Measurements from ENCODE around the gene ANXA3.
"Not testable (repeated sequence)": the region's sequence is repeated elsewhere in the genome, so short reads cannot be mapped to it uniquely, and the experiment has no call there.

The ANXA3 gene, protein sequence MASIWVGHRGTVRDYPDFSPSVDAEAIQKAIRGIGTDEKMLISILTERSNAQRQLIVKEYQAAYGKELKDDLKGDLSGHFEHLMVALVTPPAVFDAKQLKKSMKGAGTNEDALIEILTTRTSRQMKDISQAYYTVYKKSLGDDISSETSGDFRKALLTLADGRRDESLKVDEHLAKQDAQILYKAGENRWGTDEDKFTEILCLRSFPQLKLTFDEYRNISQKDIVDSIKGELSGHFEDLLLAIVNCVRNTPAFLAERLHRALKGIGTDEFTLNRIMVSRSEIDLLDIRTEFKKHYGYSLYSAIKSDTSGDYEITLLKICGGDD

DNA sequence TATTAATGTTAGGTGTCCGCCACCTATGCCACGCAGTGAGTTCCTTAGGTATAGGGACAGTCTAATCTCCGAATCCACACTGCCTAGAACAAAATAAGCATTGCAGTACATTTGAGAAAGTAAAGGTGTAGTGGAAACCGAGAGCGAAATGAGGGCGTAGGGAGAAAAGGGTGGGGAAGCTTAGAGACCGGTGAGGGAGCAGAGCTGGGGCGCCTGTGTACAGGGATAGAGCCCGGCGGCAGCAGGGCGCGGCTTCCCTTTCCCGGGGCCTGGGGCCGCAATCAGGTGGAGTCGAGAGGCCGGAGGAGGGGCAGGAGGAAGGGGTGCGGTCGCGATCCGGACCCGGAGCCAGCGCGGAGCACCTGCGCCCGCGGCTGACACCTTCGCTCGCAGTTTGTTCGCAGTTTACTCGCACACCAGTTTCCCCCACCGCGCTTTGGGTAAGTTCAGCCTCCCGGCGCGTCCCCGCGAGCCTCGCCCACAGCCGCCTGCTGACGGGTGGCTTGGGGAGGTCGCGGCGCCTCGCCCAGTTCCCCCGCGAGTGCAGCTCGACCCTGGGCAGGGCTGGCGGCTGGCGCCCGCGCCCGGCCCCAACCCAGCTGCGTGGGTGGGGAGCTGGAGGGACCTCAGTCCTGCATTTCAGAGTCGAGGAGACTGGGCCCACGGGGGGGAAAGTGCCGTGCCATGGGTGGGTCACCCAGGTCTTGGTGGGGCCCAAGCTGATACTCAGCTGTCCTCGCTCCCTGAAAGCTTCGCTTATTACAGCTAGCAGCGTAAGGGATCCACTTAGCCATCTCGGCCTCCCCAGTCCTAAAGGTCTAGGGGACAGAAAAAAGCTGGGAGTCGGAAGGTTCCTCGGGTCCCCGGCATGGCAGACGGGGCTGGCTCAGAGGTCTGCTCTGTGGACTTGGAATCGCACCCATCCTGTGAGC is at the start of gene ANXA3:
Gene ANXA3 (plus strand): TSS at position 351 of the 932 bp plus-strand sequence. CDS start 2,704 bp downstream, outside the sequence.
- DNase-seq = peak in 1 of 2 donors; percentile 3

DNA sequence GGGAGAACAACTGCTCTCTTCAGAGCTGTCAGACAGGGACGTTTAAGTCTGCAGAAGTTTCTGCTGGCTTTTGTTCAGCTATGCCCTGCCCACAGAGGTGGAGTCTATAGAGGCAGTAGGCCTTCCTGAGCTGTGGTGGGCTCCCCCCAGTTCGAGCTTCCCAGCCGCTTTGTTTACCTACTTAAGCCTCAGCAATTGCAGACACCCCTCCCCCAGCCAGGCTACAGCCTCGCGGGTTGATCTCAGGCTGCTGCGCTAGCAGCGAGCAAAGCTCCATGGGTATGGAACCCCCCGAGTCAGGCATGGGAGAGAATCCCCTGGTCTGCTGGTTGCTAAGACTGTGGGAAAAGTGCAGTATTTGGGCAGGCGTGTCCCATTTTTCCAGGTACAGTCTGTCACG is 45.3 kb upstream of the ANXA3 start:
- not testable (repeated sequence) for DNase-seq

DNA sequence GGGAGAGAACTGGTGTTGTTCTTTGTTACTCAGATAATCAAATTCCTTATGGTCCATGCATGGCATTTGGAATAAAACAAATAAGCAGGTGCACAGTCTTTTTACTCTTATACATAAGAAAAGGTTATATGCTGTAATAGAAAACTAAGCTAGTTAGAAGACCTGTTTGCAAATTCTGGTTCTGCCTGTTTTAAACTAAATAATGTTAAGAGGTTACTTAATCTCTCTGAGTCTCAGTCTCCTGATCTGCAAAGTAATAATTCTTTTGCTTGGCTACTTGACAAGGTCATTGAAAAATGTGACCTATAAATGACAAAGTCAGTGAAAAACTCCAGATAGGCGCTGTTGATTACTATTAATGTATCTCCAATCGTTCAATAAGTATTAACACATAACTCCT is 42.5 kb upstream of the ANXA3 start:
- no peak for DNase-seq

DNA sequence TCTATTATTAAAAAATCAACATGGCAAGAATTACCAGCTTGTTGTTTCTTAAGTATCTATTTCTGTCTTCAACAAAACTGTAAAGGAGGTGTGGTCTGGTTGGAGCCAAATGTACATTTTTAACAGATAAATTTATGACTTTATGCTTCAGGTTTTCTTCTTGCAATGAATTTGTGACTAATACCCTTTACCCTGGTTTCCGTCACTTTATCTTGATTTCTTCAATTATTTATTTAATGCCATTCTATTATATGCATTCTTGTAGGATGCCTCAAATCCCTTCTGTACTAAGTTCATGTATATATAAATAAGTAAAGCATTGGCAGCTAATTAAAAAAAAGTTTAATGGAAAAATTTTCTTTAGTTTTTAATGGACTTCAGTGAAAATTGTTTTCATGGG is 41.5 kb upstream of the ANXA3 start:
- no peak for DNase-seq

DNA sequence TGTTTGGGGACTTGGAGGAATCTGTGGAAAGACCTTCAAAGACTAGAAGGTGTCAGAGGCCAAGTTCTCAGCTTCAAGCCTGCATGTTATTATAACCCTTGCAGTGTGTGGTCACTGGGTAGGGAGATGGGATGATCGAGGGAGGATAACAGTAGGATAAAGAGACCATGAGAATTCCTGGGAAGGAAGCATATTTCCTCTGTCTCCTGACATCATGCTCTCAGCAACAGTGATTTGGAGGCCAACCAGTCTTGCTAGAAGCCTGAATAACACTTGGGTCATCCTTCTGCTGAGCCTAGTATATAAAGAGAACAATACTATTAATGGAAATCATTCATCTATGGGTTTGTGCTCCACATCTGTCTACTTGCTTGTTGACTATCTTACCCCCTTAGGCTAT is 40.9 kb upstream of the ANXA3 start:
- no peak for DNase-seq

DNA sequence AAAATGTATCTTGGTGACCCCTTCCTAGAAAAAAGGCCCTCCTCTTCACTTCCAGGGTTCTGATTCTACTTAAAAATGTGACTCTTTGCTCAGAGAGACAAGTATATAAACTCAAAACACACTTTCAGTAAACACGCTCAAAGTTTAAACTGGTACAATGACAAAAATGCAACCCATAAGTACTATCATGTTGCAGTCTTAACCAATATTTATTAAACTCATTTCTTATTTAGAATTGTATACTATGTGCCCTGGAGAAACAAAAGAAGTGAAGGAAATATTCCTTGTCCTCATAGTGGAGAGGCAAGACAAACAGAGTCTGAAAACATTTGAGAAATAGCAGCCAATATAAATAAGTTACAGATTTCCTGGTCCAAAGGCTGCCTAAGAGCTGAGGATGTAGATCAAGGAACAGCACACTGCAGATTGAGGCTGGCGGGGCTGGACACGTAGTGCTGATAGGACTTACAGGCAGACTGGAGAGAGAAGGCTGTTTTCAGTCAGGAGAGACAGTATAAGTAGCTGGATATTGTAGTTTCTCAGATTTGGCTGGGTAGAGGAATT is 39.1 kb upstream of the ANXA3 start:
- no peak for DNase-seq

DNA sequence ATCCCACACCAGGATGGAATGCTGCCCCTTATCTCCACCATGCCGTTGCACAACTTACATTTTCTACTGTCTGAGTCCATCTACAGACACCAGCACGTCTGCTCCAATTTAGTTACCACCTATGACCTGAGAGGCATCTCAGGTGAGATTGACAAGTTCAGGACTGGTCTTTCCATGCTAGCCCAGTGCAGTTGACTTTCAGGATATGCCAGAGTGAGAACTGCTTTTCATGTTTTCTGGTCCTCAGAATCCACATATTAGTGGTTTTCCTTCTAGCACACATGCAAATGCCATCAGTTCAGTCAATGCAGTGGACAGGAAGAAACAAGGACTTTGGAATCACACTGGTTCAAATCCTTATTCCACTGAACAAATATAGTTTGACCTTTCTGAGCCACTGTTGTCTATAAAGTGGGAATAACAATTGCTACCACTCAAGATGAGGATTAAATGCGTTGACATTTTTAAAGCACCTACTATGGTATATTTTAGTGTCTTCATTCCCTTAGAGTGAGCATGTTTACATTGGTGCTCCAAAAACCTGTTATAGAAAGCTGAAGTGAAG is 38.1 kb upstream of the ANXA3 start:
- no peak for DNase-seq

DNA sequence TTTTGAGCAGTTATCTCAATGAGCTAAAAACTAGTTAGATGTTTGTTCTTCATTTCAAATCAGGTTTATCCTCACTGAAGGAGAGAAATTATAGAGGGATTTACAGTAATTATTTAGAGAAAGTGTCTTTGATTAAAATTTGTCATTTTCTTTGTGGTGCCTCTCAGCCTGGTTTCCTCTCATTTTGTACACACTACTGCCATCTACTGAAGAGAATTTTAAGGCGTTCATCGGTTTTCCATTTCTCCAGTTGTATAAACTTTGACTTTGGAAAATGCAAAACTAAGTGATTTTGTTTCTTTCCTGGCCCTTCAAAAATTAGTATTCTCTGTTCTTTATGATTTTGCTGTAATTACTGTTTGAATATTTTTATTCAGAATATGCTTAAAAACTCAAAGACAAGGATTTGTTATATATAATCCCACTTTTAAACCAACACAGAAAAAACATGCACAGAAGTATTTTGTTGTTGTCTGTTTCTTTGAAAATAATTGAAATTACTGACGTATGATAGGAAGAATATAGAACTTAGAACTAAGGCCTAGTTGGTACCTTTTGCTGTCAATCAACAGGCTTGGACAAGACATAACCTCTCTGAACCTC is 34.4 kb upstream of the ANXA3 start:
- no peak for DNase-seq

DNA sequence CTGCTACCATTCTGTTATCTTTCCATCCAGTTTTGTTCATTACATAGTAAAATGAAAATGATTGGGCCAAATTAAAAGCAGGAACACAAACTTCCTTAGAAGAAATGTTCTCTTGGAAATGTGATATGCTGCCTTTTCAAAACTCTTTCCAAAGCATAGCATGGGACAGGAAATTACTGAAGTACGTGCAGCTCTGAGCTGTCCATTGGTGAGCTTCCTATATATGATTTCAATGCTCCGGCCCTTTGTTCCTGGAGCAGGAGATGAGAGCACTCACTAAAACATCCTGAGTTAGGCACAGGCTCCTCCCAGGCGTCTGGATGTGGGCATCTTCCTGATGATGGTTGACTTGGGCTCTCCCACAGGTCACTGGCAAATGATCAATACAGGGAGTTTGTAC is 33.0 kb upstream of the ANXA3 start:
- DNase-seq = no peak

DNA sequence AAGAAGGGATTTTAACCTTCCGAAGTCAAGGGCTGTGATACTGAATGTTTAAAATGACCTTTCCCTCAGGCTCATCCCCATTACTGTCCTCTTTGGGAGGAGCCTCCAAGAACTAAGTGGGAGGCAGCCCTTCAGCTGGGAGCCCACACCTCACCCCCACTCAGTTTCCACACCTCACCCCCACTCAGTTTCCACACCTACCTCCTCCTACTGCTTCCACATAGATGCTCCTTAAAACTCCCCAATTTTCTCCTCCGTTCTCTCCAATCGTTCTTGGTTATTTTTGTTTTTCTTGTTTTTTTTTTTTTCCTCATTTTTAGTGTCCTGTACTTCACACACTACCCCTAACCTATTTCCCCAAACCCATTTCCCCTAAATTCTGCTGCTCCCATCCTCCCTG is 31.6 kb upstream of the ANXA3 start:
- DNase-seq = no peak

DNA sequence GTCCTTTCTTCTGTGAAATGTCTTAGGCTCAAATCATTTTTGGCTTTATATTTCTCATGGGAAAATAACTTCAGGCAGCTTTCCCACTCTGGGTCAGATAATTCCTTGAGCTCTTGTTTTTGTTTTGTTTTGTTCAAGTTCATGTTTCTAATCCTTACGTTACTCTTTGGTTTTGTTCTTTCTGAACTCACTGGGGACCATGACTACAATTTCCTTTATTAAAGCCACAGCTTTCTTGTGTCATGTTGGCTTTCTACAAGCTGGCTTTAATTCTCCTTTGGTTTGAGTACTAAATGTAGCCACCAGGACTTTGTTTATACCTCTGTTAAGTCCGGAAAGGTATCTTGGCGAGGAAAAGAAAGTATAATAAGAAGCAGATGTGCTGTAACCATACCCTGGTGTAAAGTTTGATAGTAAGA is 30.8 kb upstream of the ANXA3 start:
- DNase-seq = no peak

DNA sequence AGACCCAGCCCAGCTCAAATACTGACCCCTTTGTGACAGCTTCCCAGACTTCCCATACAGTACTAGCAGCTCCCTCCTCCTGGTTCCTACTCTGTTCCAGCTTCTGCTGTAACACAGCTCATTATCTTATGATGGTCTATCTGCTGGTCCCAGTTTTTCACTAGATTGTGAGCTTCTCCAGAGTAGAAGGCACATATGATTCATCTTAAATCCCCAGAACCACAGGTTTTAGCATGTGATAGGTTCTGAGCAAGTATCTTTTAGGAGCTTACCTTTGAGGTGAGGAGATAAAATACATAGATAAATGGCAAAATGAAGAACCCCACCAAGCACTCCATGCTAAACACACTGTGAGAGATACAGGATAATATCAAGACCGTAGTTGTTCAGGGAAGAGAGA is 27.6 kb upstream of the ANXA3 start:
- DNase-seq = no peak

DNA sequence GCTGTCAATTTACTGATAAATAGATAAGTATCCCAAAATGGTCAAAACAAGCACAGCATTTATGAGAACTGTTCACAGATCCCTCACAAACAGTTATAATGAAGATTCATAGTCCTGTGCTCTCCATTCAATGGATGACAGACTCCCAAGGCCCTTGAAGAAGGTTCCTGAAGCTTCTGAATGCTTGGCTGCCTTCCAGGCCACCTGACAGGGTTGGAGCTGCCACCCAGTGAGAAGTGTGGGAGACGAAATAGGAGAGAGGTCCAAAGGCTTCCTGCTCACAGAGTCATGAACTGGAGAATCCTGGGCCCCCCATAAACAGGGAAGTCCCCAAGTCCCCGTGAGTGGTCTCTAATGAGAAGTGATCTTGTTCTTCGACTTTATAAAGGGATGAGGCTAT is 26.0 kb upstream of the ANXA3 start:
- no peak for DNase-seq

DNA sequence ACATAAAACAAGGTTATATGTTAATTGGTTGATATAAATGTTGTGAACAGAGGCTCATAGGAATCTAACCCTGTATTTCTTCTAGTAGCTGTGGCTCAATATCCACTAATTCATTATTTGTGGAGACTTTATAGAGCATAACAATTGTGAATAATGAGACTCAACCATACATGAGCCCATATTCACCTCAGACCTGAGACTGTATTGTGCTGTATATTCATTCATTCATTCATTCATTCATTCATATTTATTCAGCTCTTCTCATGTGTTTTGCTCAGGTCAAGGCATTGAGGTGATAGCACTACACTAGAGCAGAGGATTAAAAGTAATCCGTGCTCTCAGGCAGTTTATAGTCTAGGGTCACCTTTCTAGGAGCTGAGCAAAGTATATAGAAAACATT is 24.5 kb upstream of the ANXA3 start:
- no peak for DNase-seq

DNA sequence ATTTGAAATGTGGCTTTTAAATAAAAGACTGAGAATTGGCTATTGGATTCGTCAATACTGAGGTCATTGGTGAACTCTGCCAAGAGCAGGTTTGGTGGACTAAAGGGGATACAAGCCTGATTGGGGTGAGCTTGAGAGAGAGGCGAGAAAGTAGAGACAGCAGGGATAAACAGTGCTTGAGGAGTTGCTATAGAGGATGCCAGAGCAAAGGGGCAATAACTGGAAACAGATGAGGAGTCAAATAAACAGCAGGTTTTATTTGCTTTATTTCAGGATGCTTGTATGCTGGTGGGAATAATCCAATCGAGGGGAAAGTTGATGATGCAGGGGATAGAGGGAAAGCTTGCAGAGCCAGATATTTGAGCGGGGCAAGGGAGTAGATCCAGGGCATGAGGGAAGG is 24.0 kb upstream of the ANXA3 start:
- DNase-seq = no peak

DNA sequence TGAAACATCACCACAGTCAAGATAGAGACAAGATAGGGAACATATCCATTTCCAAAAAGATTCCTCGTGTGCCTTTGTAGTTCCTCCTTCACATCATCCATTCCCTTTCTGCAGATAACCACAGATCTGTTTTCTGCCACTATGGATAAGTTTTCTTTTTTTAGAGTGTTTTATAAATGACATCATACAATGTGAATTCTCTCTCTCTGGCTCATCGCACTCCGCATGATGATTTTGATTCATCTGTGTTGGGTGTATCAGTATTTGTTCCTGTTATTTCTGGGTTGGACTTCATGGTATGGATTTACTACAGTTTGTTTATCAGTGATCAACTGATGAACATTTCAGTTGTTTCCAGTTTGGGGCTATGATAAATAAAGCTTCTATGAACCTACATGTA is 23.2 kb upstream of the ANXA3 start:
- no peak for DNase-seq

DNA sequence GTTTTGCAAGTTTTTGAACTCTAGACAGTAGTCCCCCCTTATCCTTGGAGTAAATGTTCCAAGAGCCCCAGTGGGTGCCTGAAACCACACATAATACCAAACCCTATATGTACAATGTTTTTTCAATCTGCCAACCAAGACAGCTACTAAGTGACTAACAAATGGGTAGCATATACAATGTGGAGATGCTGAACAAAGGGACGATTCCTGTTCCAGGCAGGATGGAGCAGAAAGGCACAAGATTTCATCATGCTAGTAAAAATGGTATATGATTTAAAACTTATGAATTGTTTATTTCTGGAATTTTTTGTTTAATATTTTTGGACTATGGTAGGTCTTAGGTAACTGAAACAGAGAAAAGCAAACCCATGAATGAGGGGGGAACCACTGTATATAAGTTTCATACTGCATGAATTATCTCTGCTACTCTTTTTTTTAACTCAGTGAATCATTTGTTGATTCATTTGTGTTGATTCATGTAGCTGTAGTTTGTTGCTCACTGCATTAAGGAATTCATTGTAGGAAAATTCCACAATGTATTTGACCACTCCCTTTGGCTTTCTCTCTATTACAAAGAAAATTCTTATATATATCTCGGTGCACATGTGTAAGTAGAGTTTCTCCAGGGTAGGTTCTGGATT is 21.9 kb upstream of the ANXA3 start:
- no peak for DNase-seq

DNA sequence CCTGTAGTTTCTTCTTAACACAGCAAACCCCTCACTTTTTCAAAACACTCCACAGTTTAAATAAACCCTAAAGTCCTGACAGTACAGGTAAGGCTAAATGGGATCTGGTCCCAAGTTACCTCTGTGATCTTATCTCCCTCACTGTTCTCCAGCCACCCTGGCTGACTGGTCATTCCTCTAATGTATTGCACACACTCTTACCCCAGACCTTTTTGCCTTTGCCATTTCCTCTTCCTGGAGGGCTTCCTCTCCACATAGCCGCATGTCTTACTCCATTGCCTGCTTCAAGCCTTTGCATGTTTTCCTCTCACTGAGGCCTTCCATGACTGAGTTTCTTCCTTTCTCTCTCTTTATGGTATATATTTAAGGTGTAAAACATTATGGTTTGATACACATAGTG is 19.5 kb upstream of the ANXA3 start:
- no peak for DNase-seq

DNA sequence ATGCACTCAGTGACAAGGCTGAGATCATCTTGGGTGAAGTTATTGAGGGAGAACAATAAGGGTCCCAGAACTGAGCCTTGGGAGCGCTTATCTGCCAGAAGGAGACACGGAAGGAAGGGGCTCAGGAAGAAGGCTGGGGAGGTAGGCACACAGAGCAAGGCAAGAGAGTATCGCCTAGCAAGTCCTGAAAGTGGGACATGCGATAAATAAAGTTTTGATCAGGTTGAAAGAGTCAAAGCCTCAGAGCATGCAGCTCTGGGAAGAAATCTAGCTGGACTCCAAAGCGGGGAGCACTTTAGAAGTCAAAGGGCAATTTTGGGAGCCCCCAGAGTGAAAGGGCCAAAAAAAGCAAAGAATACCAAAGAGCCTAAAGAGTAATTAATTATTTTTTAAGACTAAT is 17.7 kb upstream of the ANXA3 start:
- no peak for DNase-seq

DNA sequence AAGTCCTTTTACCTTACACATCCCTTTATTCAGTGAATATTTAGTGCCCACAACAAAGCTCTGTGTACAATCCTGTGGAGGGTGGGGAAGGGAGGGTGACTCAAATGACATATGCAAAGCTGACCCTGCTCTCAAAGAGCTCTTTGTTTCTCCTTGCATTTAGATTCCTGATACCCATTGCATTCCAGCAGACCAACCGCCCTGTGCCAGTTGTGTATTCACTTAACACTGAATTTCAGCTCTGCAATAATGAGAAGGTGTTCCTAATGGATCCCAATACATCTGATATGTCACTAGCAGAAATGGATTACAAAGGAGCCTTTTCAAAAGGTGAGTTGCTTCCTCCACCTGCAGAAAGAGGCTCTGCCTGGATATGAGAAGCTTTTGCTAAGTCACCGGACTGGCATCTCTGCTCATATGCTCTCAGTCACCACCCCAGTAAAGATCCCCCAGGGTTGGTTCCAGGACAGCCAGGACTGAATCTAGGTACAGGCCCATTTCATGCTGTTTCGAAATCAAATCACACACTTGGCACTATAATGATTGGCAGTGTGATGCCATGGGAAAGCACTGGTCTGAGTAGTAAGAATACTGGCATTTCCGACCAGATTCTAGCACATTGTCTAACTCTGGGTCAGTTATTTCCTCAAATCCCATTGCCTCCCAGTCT is 17.1 kb upstream of the ANXA3 start:
- DNase-seq = no peak

DNA sequence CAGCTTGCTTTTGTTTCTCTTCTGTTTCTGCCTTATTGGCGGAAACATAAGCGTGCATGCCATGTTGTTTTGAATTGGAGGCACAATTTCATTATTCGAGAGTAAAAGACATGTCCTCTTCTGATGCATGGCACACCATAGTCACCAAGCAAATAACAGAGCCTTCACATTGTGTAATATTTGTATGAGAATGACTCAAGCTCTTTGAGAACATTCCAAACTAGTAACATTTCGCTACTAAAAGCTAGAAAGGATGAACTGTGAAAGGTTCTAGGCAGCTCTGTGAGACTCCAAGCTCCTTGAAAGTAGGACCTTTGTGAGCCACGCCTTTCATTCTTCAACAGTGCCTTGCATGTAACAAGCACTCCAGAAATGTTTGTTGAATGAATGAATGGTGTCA is 9.2 kb upstream of the ANXA3 start:
- no peak for DNase-seq

Measured in CD4-positive, alpha-beta T cell treated with Interleukin-1 beta for 1 hour (primary cell).